H1 (cell line): Measurements from ENCODE around the gene SYTL5. TPM values are rescaled to one million over a fixed set of nuclear protein-coding genes. Genes with fewer than 3 reads are reported as not detected.

Experiments used
- CTCF ChIA-PET: fragments of 300-600 bp; sonication (Branson Sonifier 250); formaldehyde crosslinking; loops from one replicate; lab custom pipeline; 2021; ENCODE audit not compliant: partially characterized antibody; lab: Charles Lee
- POLR2A ChIA-PET: fragments of 300-600 bp; sonication (Branson Sonifier 250); formaldehyde crosslinking; loops from one replicate; lab custom pipeline; 2021; ENCODE audit warnings: inconsistent platforms; ENCODE audit not compliant: partially characterized antibody; lab: Charles Lee
- DNase-seq, 2 experiments: peaks; one replicate each; pipeline versions ENCODE4 v3.0.0 to v3.0.0-alpha.2; 2010 to 2022; ENCODE audit warnings: low spot score in 2 of 2, low read depth in 1 of 2, mixed read lengths in 1 of 2
- FAIRE-seq: peaks from 2 replicates; lab custom pipeline; 2011; peaks lifted over from hg19 to GRCh38; lab: Jason Lieb, UNC
- H2AFZ ChIP-seq: 2 replicates; pipeline ENCODE4 v1.8.1; 2012; ENCODE audit warnings: low read length, inconsistent platforms
- H2AK5ac ChIP-seq: 2 replicates; pipeline ENCODE4 v1.6.1; 2013; ENCODE audit warnings: low read depth, low read length
- H2BK120ac ChIP-seq: replicated peaks from 2 replicates; pipeline ENCODE3; 2013; ENCODE audit warnings: low read depth, low read length, inconsistent platforms
- H2BK12ac ChIP-seq: 2 replicates; pipeline ENCODE4 v1.6.1; 2013; ENCODE audit warnings: low read depth, low read length
- H2BK15ac ChIP-seq: 2 replicates; pipeline ENCODE4 v1.6.1; 2013; ENCODE audit warnings: low read length
- H2BK20ac ChIP-seq: 2 replicates; pipeline ENCODE4 v1.6.1; 2013; ENCODE audit warnings: low read length
- H2BK5ac ChIP-seq: 2 replicates; pipeline ENCODE4 v1.6.1; 2013; ENCODE audit warnings: low read depth, low read length
- H3K14ac ChIP-seq: 2 replicates; pipeline ENCODE4 v1.6.1; 2013; ENCODE audit warnings: inconsistent platforms; ENCODE audit not compliant: insufficient read length
- H3K18ac ChIP-seq: 2 replicates; pipeline ENCODE4 v1.6.1; 2013; ENCODE audit warnings: low read length; ENCODE audit errors: extremely low read depth
- H3K23ac ChIP-seq: 2 replicates; pipeline ENCODE4 v1.6.1; 2013; ENCODE audit warnings: inconsistent platforms; ENCODE audit not compliant: insufficient read length
- H3K23me2 ChIP-seq: 2 replicates; pipeline ENCODE4 v1.6.1; 2013; ENCODE audit warnings: low read depth, low read length
- H3K27ac ChIP-seq: 2 replicates; pipeline ENCODE4 v1.6.1; 2011; ENCODE audit warnings: low read depth, low read length, inconsistent platforms
- H3K27me3 ChIP-seq, 4 experiments: replicated peaks in 1 of 4; 1 replicate in 1 of 4; 2 replicates in 3 of 4; pipeline versions ENCODE4 v1.6.1 to v1.8.1; 2011 to 2013; ENCODE audit warnings: low read length in 3 of 4, mild to moderate bottlenecking in 3 of 4, inconsistent platforms in 2 of 4, mixed read lengths in 2 of 4, moderate library complexity in 1 of 4; ENCODE audit not compliant: control insufficient read depth in 3 of 4, insufficient read depth in 3 of 4; ENCODE audit errors: extremely low read depth in 1 of 4
- H3K36me3 ChIP-seq, 4 experiments: 2 replicates each; pipeline versions ENCODE4 v1.6.1 to v1.8.1; 2011 to 2013; ENCODE audit warnings: mild to moderate bottlenecking in 4 of 4, low read length in 3 of 4, moderate library complexity in 2 of 4, control low read depth in 1 of 4, inconsistent platforms in 1 of 4; ENCODE audit not compliant: insufficient read depth in 4 of 4, control insufficient read depth in 2 of 4
- H3K4ac ChIP-seq: replicated peaks from 2 replicates; pipeline ENCODE3; 2013; ENCODE audit warnings: low read length, low read depth, mixed read lengths, inconsistent platforms; ENCODE audit not compliant: insufficient read length
- H3K4me1 ChIP-seq, 4 experiments: replicated peaks in 1 of 4; 1 replicate in 1 of 4; 2 replicates in 3 of 4; pipeline versions ENCODE4 v1.6.1 to v1.8.1; 2011 to 2013; ENCODE audit warnings: low read length in 3 of 4, inconsistent platforms in 2 of 4, mixed read lengths in 1 of 4; ENCODE audit not compliant: insufficient read depth in 4 of 4, control insufficient read depth in 3 of 4
- H3K4me2 ChIP-seq, 2 experiments: 2 replicates each; pipeline versions ENCODE4 v1.6.1 to v1.8.1; 2011 to 2013; ENCODE audit warnings: low read depth in 2 of 2, low read length in 2 of 2, control low read depth in 1 of 2, inconsistent platforms in 1 of 2, mild to moderate bottlenecking in 1 of 2; ENCODE audit not compliant: insufficient read depth in 1 of 2
- H3K4me3 ChIP-seq, 4 experiments: fragments of 200-600, 300-600 bp in 1 of 4; sonication (generic), shearing (Covaris generic), sonication (Bioruptor Twin) in 1 of 4; 2 replicates each; pipeline versions ENCODE4 v1.5.1 to v1.8.1; 2011 to 2016; ENCODE audit warnings: low read length in 4 of 4, low read depth in 3 of 4, control low read depth in 2 of 4, inconsistent platforms in 2 of 4, mild to moderate bottlenecking in 2 of 4, mixed read lengths in 1 of 4, moderate library complexity in 1 of 4; ENCODE audit not compliant: insufficient read depth in 2 of 4; ENCODE audit errors: extremely low read depth in 1 of 4
- H3K56ac ChIP-seq: replicated peaks from 2 replicates; pipeline ENCODE3; 2013; ENCODE audit warnings: low read depth, mild to moderate bottlenecking, mixed read lengths, low read length, inconsistent platforms; ENCODE audit not compliant: insufficient read length
- H3K79me1 ChIP-seq: 2 replicates; pipeline ENCODE4 v1.6.1; 2013; ENCODE audit warnings: low read depth, low read length, control low read depth
- H3K79me2 ChIP-seq, 2 experiments: 2 replicates each; pipeline versions ENCODE4 v1.6.1 to v1.8.1; 2012 to 2013; ENCODE audit warnings: low read length in 2 of 2, mild to moderate bottlenecking in 2 of 2, inconsistent platforms in 1 of 2; ENCODE audit not compliant: insufficient read depth in 2 of 2, control insufficient read depth in 1 of 2
- H3K9ac ChIP-seq, 4 experiments: replicated peaks in 1 of 4; 1 replicate in 1 of 4; 2 replicates in 3 of 4; pipeline versions ENCODE4 v1.6.1 to v1.8.1; 2011 to 2013; ENCODE audit warnings: low read depth in 3 of 4, low read length in 3 of 4, control low read depth in 2 of 4, mild to moderate bottlenecking in 2 of 4, moderate library complexity in 2 of 4, inconsistent platforms in 1 of 4; ENCODE audit errors: extremely low read depth in 1 of 4
- H3K9me3 ChIP-seq, 2 experiments: 2 replicates each; pipeline versions ENCODE4 v1.6.1 to v1.8.1; 2012 to 2013; ENCODE audit warnings: mild to moderate bottlenecking in 2 of 2, moderate library complexity in 2 of 2, control low read depth in 1 of 2, inconsistent platforms in 1 of 2, low read depth in 1 of 2, low read length in 1 of 2, mixed read lengths in 1 of 2; ENCODE audit not compliant: insufficient read depth in 2 of 2
- H4K20me1 ChIP-seq, 2 experiments: replicated peaks in 1 of 2; 2 replicates each; pipeline versions ENCODE3 to v1.8.1; 2011 to 2013; ENCODE audit warnings: inconsistent platforms in 2 of 2, low read length in 2 of 2, mild to moderate bottlenecking in 1 of 2; ENCODE audit not compliant: insufficient read depth in 2 of 2, control insufficient read depth in 1 of 2
- H4K5ac ChIP-seq: 2 replicates; pipeline ENCODE4 v1.6.1; 2013; ENCODE audit warnings: low read length, low read depth, mixed read lengths, inconsistent platforms; ENCODE audit not compliant: insufficient read length
- H4K8ac ChIP-seq: 2 replicates; pipeline ENCODE4 v1.8.0; 2013; ENCODE audit warnings: mild to moderate bottlenecking, moderate library complexity, low read length, inconsistent platforms; ENCODE audit not compliant: insufficient read depth; ENCODE audit errors: extremely low read depth
- H4K91ac ChIP-seq: replicated peaks from 2 replicates; pipeline ENCODE3; 2013; ENCODE audit warnings: low read length, mixed read lengths, inconsistent platforms; ENCODE audit not compliant: insufficient read length
- EP300 ChIP-seq, 2 experiments: IDR thresholded peaks; 1 replicate in 1 of 2; 2 replicates in 1 of 2; pipeline ENCODE4 v1.6.1; 2011 to 2012; ENCODE audit warnings: low read depth in 2 of 2, low read length in 2 of 2, mild to moderate bottlenecking in 2 of 2, borderline replicate concordance in 1 of 2, inconsistent platforms in 1 of 2, moderate library complexity in 1 of 2
- EZH2 ChIP-seq: fragments of 200-600 bp; sonication (generic); IDR thresholded peaks from 2 replicates; pipeline ENCODE4 v1.7.1; 2012; ENCODE audit warnings: low read depth, mild to moderate bottlenecking, moderate library complexity, low read length, inconsistent platforms; ENCODE audit not compliant: severe bottlenecking
- JUND ChIP-seq: IDR thresholded peaks from 2 replicates; pipeline ENCODE4 v1.6.1; 2011; ENCODE audit warnings: mild to moderate bottlenecking, improper control_type of control experiment, low read length
- MAFK ChIP-seq: IDR thresholded peaks from 2 replicates; pipeline ENCODE4 v1.6.1; 2012; ENCODE audit warnings: low read depth, mild to moderate bottlenecking, improper control_type of control experiment, low read length
- NRF1 ChIP-seq: IDR thresholded peaks from 2 replicates; pipeline ENCODE4 v1.6.1; 2011; ENCODE audit warnings: mild to moderate bottlenecking, low read depth, low read length, improper control_type of control experiment
- RBBP5 ChIP-seq: IDR thresholded peaks from 2 replicates; pipeline ENCODE4 v1.7.1; 2012; ENCODE audit warnings: low read depth, mild to moderate bottlenecking, inconsistent platforms, low read length, moderate library complexity, borderline replicate concordance
- SIRT6 ChIP-seq: IDR thresholded peaks from one replicate; pipeline ENCODE4 v1.7.1; 2012; ENCODE audit warnings: low read length, inconsistent platforms
- TAF7 ChIP-seq: optimal IDR thresholded peaks from 2 replicates; pipeline ENCODE3; 2011; ENCODE audit warnings: low read depth, mild to moderate bottlenecking, inconsistent platforms, low read length, moderate library complexity, borderline replicate concordance
- WGBS, 2 experiments: shearing (Covaris generic) in 1 of 2; methylation state at CpG; one replicate each; pipeline versions ENCODE4 v1.1.6 to v1.1.7; 2013 to 2015; ENCODE audit warnings: low lambda C conversion rate in 2 of 2, mixed read lengths in 2 of 2, inconsistent platforms in 1 of 2, low coverage in 1 of 2, missing lambda C conversion rate in 1 of 2; ENCODE audit not compliant: insufficient replicate concordance in 2 of 2, insufficient coverage in 1 of 2, insufficient read length in 1 of 2; ENCODE audit errors: extremely low coverage in 1 of 2, missing lambda C conversion rate in 1 of 2; 5-methylcytosine and 5-hydroxymethylcytosine counted together
- polyA plus RNA-seq, 7 experiments: library from polyadenylated mRNA; depleted of rRNA in 3 of 7; stranded (reverse) in 5 of 7; unstranded in 2 of 7; fragments of >200 nt in 5 of 7; fragments of 200-250 nt in 2 of 7; gene quantifications; 1 replicate in 5 of 7; 2 replicates in 1 of 7; 4 replicates in 1 of 7; pipeline versions ENCODE4 v1.2.1 to v1.2.3, GENCODE V29; 2011 to 2013; ENCODE audit warnings: missing spikeins in 2 of 7, mixed read lengths in 2 of 7
- total RNA-seq: library from RNA; stranded (reverse); fragmentation: NEBNext Ultra II Directional; extraction: Animal tissue kit (Norgen Biotek cat#: 25700); gene quantifications from 2 replicates; pipeline ENCODE4 v1.2.1, GENCODE V29; 2021

The SYTL5 gene
- total and polyA plus RNA-seq, 2 of the 8 experiments (the other 6 are each of a cell fraction or from before 2014, with no cell fraction given), result 0.15 to 0.52 TPM

GRCh38 chrX:38102875-38103274 is 96.5 kb downstream of the SYTL5 start:
- WGBS, 2 experiments, result 89% methylated on average over 1 of the region's 1 CpG; no CpG with 5 or more reads in 1 of the 2 experiments
- no peak overlapping the region for H2BK5ac ChIP-seq
- H3K23ac ChIP-seq, result no peak overlapping the region
- H3K56ac ChIP-seq, result no peak overlapping the region
- no peak overlapping the region for H3K9ac ChIP-seq
- no peak overlapping the region for H2BK20ac ChIP-seq
- FAIRE-seq (no peak), DNase-seq (no peak)
- no peaks in the 10 kb centered on the region for H3K23me2 ChIP-seq
- H3K18ac ChIP-seq, result no peak overlapping the region
- no peaks in the 10 kb centered on the region for H3K4me1 ChIP-seq
- H3K79me1 ChIP-seq, result no peaks in the 10 kb centered on the region
- H3K4ac ChIP-seq, result no peak overlapping the region
- H3K14ac ChIP-seq, result no peak overlapping the region
- CTCF ChIA-PET, result interaction anchor here (1.9 kb wide), 1 partner anchor 9 kb away, joined by 4 read pairs; no protein-coding TSS in a partner anchor
- POLR2A ChIA-PET, result no interaction called here
- H3K9me3 ChIP-seq, result no peaks in the 10 kb centered on the region
- H4K20me1 ChIP-seq, result no peaks in the 10 kb centered on the region
- H3K36me3 ChIP-seq, result no peaks in the 10 kb centered on the region
- no peak overlapping the region for H3K4me2 ChIP-seq
- no peak overlapping the region for H2BK12ac ChIP-seq
- H2BK120ac ChIP-seq, result no peak overlapping the region
- no peak overlapping the region for H2AK5ac ChIP-seq
- no peaks in the 10 kb centered on the region for H3K27me3 ChIP-seq
- no peak overlapping the region for H2AFZ ChIP-seq
- no peak overlapping the region for H2BK15ac ChIP-seq
- H3K4me3 ChIP-seq, result no peak overlapping the region
- H3K27ac ChIP-seq, result no peak overlapping the region
- no peaks in the 10 kb centered on the region for H3K79me2 ChIP-seq
- no peak overlapping the region for H4K91ac ChIP-seq
- no peak overlapping the region for H4K8ac ChIP-seq
- no peak overlapping the region for H4K5ac ChIP-seq
- TF ChIP-seq TAF7 (no peak), NRF1 (no peak), EZH2 (no peak), RBBP5 (no peak), SIRT6 (no peak), MAFK (no peak), JUND (no peak), EP300 (IDR thresholded peaks at IDR 0.05; ENCODE audit: borderline replicate concordance in 1 of 2, low read depth in 2 of 2, low read length in 2 of 2) (no peak)
